Measurements from ENCODE around the gene QPRT.
"Not testable (repeated sequence)": the region's sequence is repeated elsewhere in the genome, so short reads cannot be mapped to it uniquely, and the experiment has no call there.

QPRT gene

GRCh38 chr16:29663016-29663806 is 15.8 kb upstream of the QPRT start, which contains the start of gene SPN:
Gene SPN (plus strand): TSS chr16:29663247. CDS start chr16:29663729, 482 bp downstream.
- no peak for DNase-seq (ENCODE audit: low read depth)

- DNase-seq (ENCODE audit: low read depth), result no peak
Observed at GRCh38 chr16:29663807-29664090, 15.2 kb upstream of the QPRT start.

GRCh38 chr16:29664091-29664921 is 14.7 kb upstream of the QPRT start:
- DNase-seq (ENCODE audit: low read depth), result no peak

GRCh38 chr16:29665294-29666077 is 13.5 kb upstream of the QPRT start:
- DNase-seq (ENCODE audit: low read depth), result no peak

GRCh38 chr16:29667322-29667610 is 11.7 kb upstream of the QPRT start:
- DNase-seq (ENCODE audit: low read depth), result not testable (repeated sequence)

- no peak for DNase-seq (ENCODE audit: low read depth)
Observed at GRCh38 chr16:29667755-29668154, 11.2 kb upstream of the QPRT start.

- DNase-seq (ENCODE audit: low read depth), result no peak
Observed at GRCh38 chr16:29668267-29668666, 10.7 kb upstream of the QPRT start.

- no peak for DNase-seq (ENCODE audit: low read depth)
Observed at GRCh38 chr16:29673501-29673900, 5.5 kb upstream of the QPRT start.

GRCh38 chr16:29674188-29674587 is 4.8 kb upstream of the QPRT start:
- no peak for DNase-seq (ENCODE audit: low read depth)

- DNase-seq (ENCODE audit: low read depth), result no peak
Observed at GRCh38 chr16:29675811-29676643, 3.0 kb upstream of the QPRT start.

- DNase-seq (ENCODE audit: low read depth), result no peak
Observed at GRCh38 chr16:29676989-29677785, 1.8 kb upstream of the QPRT start.

- DNase-seq (ENCODE audit: low read depth), result no peak
Observed at GRCh38 chr16:29680180-29680598, 1.2 kb downstream of the QPRT start.

- DNase-seq (ENCODE audit: low read depth), result no peak
Observed at GRCh38 chr16:29683543-29684090, 4.6 kb downstream of the QPRT start.

- no peak for DNase-seq (ENCODE audit: low read depth)
Observed at GRCh38 chr16:29684679-29685078, 5.7 kb downstream of the QPRT start.

GRCh38 chr16:29686740-29687332 is 7.9 kb downstream of the QPRT start:
- DNase-seq (ENCODE audit: low read depth), result no peak

GRCh38 chr16:29687755-29688154 is 8.8 kb downstream of the QPRT start:
- DNase-seq (ENCODE audit: low read depth), result no peak

GRCh38 chr16:29688172-29688571 is 9.2 kb downstream of the QPRT start:
- DNase-seq (ENCODE audit: low read depth), result no peak

GRCh38 chr16:29689490-29690351 is 10.7 kb downstream of the QPRT start:
- not testable (repeated sequence) for DNase-seq (ENCODE audit: low read depth)

- DNase-seq (ENCODE audit: low read depth), result not testable (repeated sequence)
Observed at GRCh38 chr16:29692606-29693005, 13.6 kb downstream of the QPRT start.
